Vagina (tissue), 2 donors: ENCODE data around the gene MTMR3.

ENCODE experiments used
- POLR2A ChIP-seq, 2 donors: fragments of 450-650 bp; IDR thresholded peaks; one replicate each; pipeline ENCODE4 v1.6.1; 2017; ENCODE audit warnings: antibody characterized with exemption in 2 of 2, mild to moderate bottlenecking in 2 of 2, moderate library complexity in 2 of 2
- TF ChIP-seq, protein P1 (sequence below), 3 experiments: fragments of 450-650 bp in 2 of 3; fragments of 200-600 bp in 1 of 3; sonication (generic) in 1 of 3; IDR thresholded peaks; one replicate each; pipeline ENCODE4 v1.5.1; 2017 to 2019; ENCODE audit warnings: antibody characterized with exemption in 3 of 3, mild to moderate bottlenecking in 2 of 3, moderate library complexity in 2 of 3

DNA sequence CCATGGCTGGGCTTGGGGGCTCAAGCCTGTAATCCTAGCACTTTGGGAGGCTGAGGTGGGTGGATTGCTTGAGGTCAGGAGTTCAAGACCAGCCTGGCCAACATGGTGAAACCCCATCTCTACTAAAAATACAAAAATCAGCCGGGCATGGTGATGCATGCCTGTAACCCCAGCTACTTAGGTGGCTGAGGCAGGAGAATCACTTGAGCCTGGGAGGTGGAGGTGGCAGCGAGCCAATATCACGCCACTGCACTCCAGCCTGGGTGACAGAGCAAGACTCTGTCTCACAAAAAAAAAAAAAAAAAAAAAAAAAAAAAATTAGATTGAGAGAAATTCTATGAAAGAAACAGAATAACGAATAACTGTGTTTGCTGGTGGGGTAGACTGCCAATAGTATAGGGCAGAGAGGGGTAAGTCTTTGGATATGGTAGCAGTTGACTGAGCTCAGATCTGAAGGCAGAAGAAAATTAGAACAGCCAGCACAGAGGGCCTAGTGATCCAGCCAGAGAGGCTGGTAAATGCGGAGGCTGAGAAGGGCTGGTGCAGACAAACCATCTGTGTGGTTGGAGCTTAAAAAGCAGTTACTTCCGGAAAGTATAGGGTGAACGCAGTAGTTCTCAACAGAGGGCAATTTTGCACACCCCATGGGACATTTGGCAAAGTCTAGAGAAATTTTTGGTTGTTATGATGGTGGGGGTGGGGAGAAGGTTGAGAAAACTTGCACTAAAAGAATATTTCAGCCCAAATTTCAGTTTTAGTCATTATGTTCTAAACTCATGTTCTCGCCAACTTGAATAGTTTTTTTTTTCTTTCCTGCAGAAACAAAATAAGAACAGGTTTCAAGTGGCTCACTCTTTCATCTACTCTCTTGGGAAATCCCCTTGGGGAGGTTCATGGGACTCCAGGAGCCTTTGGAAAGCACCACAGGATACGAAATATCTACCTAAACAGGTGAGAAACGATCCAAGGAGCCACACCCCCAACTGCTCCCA is 195.6 kb downstream of the MTMR3 start:
- TF ChIP-seq, protein P1, sequence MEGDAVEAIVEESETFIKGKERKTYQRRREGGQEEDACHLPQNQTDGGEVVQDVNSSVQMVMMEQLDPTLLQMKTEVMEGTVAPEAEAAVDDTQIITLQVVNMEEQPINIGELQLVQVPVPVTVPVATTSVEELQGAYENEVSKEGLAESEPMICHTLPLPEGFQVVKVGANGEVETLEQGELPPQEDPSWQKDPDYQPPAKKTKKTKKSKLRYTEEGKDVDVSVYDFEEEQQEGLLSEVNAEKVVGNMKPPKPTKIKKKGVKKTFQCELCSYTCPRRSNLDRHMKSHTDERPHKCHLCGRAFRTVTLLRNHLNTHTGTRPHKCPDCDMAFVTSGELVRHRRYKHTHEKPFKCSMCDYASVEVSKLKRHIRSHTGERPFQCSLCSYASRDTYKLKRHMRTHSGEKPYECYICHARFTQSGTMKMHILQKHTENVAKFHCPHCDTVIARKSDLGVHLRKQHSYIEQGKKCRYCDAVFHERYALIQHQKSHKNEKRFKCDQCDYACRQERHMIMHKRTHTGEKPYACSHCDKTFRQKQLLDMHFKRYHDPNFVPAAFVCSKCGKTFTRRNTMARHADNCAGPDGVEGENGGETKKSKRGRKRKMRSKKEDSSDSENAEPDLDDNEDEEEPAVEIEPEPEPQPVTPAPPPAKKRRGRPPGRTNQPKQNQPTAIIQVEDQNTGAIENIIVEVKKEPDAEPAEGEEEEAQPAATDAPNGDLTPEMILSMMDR (IDR thresholded peaks at IDR 0.05) = no peak
- no peak for TF ChIP-seq POLR2A (IDR thresholded peaks at IDR 0.05)
